IPS-20b (cell line): ENCODE data around the gene PHF1.
A peak's percentile ranks its signal among the peaks of the same experiment; 100 is the strongest.

Experiments
- H3K27ac ChIP-seq: one replicate; pipeline ENCODE4 v1.5.1; 2013; ENCODE audit warnings: low read length
- H3K27me3 ChIP-seq: 2 replicates; pipeline ENCODE4 v1.6.1; 2013; ENCODE audit warnings: mild to moderate bottlenecking, low read length, inconsistent platforms; ENCODE audit not compliant: insufficient read depth
- H3K36me3 ChIP-seq: 2 replicates; pipeline ENCODE4 v1.6.1; 2013; ENCODE audit warnings: low read depth, mild to moderate bottlenecking, inconsistent platforms, low read length, moderate library complexity; ENCODE audit not compliant: insufficient read depth
- H3K4me1 ChIP-seq: 2 replicates; pipeline ENCODE4 v1.6.1; 2013; ENCODE audit warnings: mild to moderate bottlenecking, control low read depth, inconsistent platforms, low read length, moderate library complexity; ENCODE audit not compliant: insufficient read depth
- H3K4me3 ChIP-seq: 2 replicates; pipeline ENCODE4 v1.5.1; 2013; ENCODE audit warnings: mild to moderate bottlenecking, low read length, inconsistent platforms
- H3K9ac ChIP-seq: 2 replicates; pipeline ENCODE4 v1.6.1; 2013; ENCODE audit warnings: low read depth, mild to moderate bottlenecking, inconsistent platforms, low read length, moderate library complexity
- H3K9me3 ChIP-seq: 2 replicates; pipeline ENCODE4 v1.6.1; 2013; ENCODE audit warnings: mild to moderate bottlenecking, low read depth, low read length, inconsistent platforms; ENCODE audit not compliant: insufficient read depth

The PHF1 gene

DNA sequence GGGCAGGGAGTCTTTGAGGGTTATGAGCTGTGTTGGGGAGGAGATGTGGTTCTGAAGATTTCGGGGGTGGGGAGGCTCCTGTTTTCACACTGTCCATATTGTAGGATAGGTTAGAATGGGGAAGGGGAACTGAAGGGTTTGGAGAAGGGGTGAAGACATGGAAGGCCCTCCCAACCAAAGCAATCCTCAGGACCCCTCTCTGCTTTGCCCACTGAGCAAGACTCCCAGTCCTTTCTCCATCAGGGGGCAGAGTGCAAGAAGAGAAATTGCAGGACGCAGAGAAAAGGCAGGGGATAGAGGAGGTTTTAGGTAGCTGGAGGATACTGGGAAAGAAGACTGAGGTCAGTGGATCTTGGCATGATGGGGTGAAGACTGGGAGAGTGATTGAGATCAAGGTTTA is 13.0 kb downstream of the PHF1 start:
- no peak overlapping the region for H3K9ac ChIP-seq
- no peak overlapping the region for H3K27ac ChIP-seq
- peaks cover 27% of the 10 kb centered on the region for H3K36me3 ChIP-seq
- H3K27me3 ChIP-seq: no peaks in the 10 kb centered on the region
- no peak overlapping the region for H3K4me3 ChIP-seq
- H3K9me3 ChIP-seq: no peaks in the 10 kb centered on the region
- peaks cover 30% of the 10 kb centered on the region for H3K4me1 ChIP-seq

DNA sequence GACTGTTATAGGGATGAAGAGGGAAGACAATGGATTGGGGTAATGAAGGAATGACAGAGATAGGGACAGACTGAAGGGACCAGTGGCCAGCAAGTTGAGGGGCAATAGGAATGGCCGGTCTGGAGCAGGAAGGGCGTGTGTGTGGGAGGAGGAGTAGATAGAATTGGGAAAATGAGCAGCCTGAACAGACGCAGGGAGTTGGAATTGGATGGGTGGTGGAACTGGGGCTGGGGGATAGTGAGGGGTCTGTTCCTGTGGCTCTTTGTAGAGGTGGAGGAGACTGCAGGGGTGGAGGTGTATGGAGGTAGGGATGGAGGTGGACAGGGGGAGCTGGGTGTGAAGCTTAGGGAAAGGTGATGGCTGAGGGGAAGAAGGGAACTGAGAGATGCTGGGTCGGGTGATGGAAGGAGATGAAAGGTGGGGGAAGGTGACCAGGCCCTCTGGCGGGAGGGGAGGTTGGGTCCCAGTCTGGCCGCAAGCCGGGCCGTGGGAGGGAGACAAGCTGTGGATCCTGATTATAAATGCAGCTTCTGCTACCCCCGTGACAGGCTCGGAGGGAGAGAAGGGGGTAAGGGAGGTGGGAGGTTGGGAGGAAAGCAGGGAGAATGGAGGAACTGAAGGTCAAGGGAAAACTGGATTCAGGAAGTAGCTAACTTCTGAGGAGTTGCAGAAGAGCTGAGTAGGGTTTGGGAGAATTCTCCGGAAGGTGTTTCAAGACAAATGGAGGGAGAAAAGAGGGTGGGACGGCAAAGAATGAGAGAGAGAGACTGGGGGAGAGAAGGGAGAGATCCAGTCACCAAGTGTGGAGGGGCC is 14.2 kb downstream of the PHF1 start:
- peak overlapping the region; percentile 78 for H3K4me3 ChIP-seq
- peak overlapping the region; percentile 81; the same call in 1 of the 2 replicates for H3K9ac ChIP-seq
- H3K27me3 ChIP-seq: no peaks in the 10 kb centered on the region
- H3K27ac ChIP-seq: peak overlapping the region; percentile 82
- no peaks in the 10 kb centered on the region for H3K9me3 ChIP-seq
- H3K4me1 ChIP-seq: peaks cover 33% of the 10 kb centered on the region
- peaks cover 27% of the 10 kb centered on the region for H3K36me3 ChIP-seq

GRCh38 chr6:33425668-33426577 is 15.1 kb downstream of the PHF1 start:
- Histone ChIP-seq H3K9me3 (no peaks in the 10 kb centered on the region), H3K4me3 (peak overlapping the region; percentile 78), H3K27ac (peak overlapping the region; percentile 82), H3K36me3 (peaks cover 27% of the 10 kb centered on the region), H3K4me1 (peaks cover 40% of the 10 kb centered on the region), H3K27me3 (no peaks in the 10 kb centered on the region), H3K9ac (peak overlapping the region; percentile 81; the same call in 1 of the 2 replicates)

DNA sequence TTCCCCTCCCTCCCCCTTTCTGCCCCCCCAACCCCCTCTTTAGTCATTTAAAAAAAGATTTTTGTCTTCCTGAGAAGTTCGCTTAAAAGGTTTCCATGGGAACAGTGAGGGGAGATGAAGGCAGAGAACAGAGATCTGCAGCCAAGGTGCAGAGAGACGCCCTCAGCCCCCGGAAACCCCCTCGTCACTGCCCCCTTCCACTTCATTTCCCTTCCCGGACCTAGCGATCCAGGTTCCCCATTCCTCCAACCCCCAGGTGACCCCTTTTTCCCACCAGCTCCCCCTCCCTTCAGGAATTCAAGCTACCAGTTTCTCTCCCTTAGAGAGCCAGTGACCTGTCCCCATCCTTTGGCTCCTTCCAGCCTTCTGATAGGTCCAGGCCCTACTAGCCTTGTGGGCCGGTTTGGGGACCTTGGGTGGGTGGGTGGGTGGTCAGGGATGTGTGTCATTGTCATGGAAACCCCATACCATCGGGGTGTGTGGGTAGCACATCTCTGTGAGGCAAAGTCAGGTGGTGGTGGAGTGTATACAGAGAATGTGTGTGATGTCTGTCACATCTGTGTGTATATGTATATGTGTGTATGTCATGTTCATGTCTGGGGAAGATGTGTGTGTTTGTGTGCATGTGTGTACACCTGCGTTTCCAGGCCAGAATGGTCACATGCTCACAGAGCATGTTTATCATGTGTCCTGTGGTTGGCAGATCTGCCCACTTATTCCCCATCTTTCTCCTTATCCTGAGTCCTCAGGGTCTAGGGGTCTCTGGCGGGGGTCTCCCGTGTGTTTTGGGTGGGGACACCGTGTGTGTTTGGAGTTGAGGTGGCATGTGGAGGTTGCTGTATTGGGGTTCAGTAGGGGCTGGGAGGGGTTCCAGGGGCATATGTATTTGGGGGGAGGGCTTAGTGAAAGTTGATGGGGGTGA is 16.0 kb downstream of the PHF1 start:
- Histone ChIP-seq H3K36me3 (peaks cover 27% of the 10 kb centered on the region), H3K9ac (peak overlapping the region; percentile 69; the same call in 1 of the 2 replicates), H3K9me3 (no peaks in the 10 kb centered on the region), H3K27ac (no peak overlapping the region), H3K27me3 (no peaks in the 10 kb centered on the region), H3K4me3 (peak overlapping the region; percentile 81), H3K4me1 (peaks cover 44% of the 10 kb centered on the region)

DNA sequence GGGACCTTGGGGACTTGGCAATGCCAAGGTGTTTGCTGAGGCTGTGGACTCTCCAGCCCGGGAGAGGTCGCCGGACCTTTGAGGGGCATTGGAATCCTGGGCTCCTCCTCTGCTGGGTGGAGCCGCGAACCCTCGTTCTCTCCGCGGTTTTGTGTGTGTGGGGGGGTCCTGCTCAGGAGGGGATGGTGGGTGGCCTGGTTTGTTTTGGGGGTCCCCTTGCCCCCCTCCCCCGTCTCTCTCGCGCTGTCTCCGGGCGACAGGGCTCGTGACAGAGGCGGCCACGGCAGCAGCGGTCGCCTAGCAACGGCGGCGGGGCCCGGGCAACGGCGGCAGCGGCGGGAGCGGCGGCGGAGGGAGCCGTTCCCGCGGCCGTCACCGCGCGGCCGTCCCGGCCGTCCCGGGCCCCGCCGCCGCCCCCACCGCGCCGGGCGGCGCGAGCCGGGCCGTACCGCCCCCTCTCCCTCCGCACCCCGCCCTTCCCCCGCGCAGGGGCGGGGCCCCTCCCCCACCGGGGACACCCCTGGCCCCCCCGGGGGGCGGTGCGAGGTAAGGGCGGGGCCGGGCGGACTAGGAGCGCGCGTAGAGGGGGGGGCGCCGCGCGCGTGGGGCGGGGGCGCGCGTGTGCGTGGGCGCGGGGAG is 16.9 kb downstream of the PHF1 start:
- Histone ChIP-seq H3K27ac (no peak overlapping the region), H3K9ac (peak overlapping the region; percentile 69; the same call in 1 of the 2 replicates), H3K9me3 (no peaks in the 10 kb centered on the region), H3K36me3 (peaks cover 24% of the 10 kb centered on the region), H3K4me3 (peak overlapping the region; percentile 81), H3K4me1 (peaks cover 50% of the 10 kb centered on the region), H3K27me3 (no peaks in the 10 kb centered on the region)

DNA sequence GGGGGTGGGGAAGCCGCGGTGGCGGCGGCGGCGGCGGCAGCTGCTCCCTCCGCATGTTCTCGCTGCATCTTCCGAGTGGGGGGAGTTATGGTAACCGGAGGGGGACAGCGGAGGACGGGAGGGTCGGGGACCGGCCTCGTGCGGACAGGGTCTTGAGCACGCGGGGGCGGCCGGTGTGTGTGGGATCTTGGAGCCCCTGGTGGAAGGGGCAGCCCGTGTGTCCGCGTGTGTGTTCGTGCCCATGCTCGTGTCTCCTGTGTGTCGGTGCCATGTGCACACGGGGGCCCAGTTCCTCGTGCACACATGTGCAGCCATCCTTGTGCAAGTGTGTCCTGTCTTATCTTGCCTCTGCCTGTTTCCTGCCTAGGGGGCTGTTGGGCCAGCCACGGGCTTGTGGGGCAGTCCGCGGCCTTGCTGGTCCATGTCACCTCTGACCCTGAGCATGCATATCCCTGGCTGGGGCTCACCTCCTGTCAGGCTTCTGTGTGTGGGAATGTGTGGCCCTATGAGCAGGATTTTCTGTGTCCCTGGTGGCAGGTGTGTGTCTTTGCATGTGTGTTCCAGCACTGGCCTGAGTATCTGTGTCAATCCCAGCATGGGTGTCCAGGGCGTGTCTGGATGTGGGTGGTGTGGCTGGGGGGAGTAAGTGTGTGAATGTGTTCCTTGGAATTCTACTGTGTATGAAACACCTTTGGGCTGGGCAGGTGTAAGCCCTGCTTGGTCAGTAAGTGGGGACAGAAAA is 17.6 kb downstream of the PHF1 start:
- H3K36me3 ChIP-seq: peaks cover 22% of the 10 kb centered on the region
- H3K4me3 ChIP-seq: peak overlapping the region; percentile 61
- H3K9ac ChIP-seq: peak overlapping the region; percentile 57; the same call in 1 of the 2 replicates
- no peaks in the 10 kb centered on the region for H3K27me3 ChIP-seq
- no peak overlapping the region for H3K27ac ChIP-seq
- H3K9me3 ChIP-seq: no peaks in the 10 kb centered on the region
- H3K4me1 ChIP-seq: peaks cover 56% of the 10 kb centered on the region

DNA sequence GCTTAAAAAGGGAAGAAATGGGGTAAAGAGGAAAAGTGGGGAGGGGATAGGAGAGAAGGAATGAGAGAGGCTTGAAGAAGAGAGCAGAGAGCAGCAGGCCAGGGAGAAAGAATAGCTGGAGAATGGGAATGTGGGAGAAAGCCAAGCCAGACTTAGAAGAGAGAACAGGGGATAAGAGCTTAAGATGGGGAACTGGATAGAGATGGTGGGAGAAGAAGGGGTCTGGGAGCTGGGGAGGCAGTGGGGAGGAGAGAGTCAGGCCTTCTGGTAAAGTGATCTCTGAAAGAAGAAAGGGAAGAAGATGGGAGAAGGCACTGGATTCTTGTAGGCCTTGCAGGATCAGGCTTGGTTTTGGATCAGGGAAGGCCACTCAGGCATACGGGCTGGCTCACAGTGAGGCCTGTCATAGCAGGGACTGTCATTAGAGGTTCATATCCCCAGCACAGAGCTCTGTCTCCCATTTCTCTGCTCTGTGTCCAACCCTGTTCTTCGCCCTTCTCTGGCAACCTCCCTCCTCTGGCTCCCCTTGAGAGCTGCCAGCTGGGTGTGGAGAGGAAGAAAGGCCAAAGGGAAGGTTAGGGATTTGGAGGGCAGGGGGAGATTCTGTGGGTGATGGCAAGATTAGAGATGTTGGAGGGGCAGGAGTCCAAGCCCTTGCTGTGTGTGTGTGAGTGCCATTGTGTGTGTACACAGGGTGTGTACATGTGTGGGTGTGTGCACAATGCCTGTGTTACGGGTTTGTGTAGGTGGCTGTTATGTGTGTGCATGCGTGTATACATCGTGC is 18.3 kb downstream of the PHF1 start:
- Histone ChIP-seq H3K36me3 (peaks cover 14% of the 10 kb centered on the region; the same call in 1 of the 2 replicates), H3K9ac (peak overlapping the region; percentile 57; the same call in 1 of the 2 replicates), H3K4me3 (peak overlapping the region; percentile 61), H3K27me3 (no peaks in the 10 kb centered on the region), H3K4me1 (peaks cover 60% of the 10 kb centered on the region), H3K27ac (peak overlapping the region; percentile 100), H3K9me3 (no peaks in the 10 kb centered on the region)

DNA sequence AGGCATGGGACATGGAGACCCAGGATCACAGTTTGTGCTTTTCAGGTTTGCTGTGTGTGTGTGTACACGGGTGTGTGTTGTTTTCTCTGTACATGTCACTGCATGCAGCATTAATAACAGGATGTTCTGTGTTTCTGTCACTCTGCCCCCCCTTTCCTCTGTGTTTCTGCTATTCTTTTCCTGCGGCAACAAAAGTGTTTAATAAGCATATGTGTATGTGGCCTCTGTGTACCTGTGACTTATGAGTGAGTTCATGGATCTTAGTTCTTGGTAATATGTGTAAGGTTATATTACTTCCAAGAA is 18.9 kb downstream of the PHF1 start:
- Histone ChIP-seq H3K27me3 (no peaks in the 10 kb centered on the region), H3K27ac (peak overlapping the region; percentile 100), H3K9ac (peak overlapping the region; percentile 57; the same call in 1 of the 2 replicates), H3K36me3 (peaks cover 13% of the 10 kb centered on the region), H3K4me1 (peaks cover 62% of the 10 kb centered on the region), H3K4me3 (no peak overlapping the region), H3K9me3 (no peaks in the 10 kb centered on the region)

- Histone ChIP-seq H3K9ac (peak overlapping the region; percentile 54; the same call in 1 of the 2 replicates), H3K27me3 (no peaks in the 10 kb centered on the region), H3K36me3 (peaks cover 17% of the 10 kb centered on the region), H3K27ac (peak overlapping the region; percentile 100), H3K4me3 (peak overlapping the region; percentile 75), H3K4me1 (peaks cover 56% of the 10 kb centered on the region), H3K9me3 (no peaks in the 10 kb centered on the region)
Measured at GRCh38 chr6:33430334-33430733, 19.5 kb downstream of the PHF1 start.
